ENCODE measurements around the gene MAN1C1.

The MAN1C1 gene

GRCh38 chr1:25814549-25815087, 198.0 kb downstream of the MAN1C1 start:
- Histone ChIP-seq H3K9ac (ENCODE audit: low read depth, low read length) (no peak overlapping the region), H3K36me3 (ENCODE audit: insufficient read depth, low read length) (peaks cover 38% of the 10 kb centered on the region)

GRCh38 chr1:25815208-25816111, 198.9 kb downstream of the MAN1C1 start:
- 92% methylated on average over 24 of the region's 24 CpGs for WGBS
- Histone ChIP-seq H3K36me3 (ENCODE audit: insufficient read depth, low read length) (peaks cover 33% of the 10 kb centered on the region), H3K4me3 (ENCODE audit: low read length) (no peak overlapping the region), H3K4me1 (ENCODE audit: insufficient read depth, low read length) (peaks cover 15% of the 10 kb centered on the region; the same call in 1 of the 2 replicates), H3K9me3 (ENCODE audit: insufficient read depth, low read depth, low read length) (no peaks in the 10 kb centered on the region), H3K9ac (ENCODE audit: low read depth, low read length) (no peak overlapping the region), H3K27ac (ENCODE audit: low read depth, low read length) (no peak overlapping the region), H3K27me3 (ENCODE audit: insufficient read depth, low read length) (no peaks in the 10 kb centered on the region)

More at GRCh38 chr1:25814549-25815087, 198.0 kb downstream of the MAN1C1 start:
- peaks cover 15% of the 10 kb centered on the region; the same call in 1 of the 2 replicates for H3K4me1 ChIP-seq (ENCODE audit: insufficient read depth, low read length)
- no peak overlapping the region for H3K27ac ChIP-seq (ENCODE audit: low read depth, low read length)
- no peak overlapping the region for H3K4me3 ChIP-seq (ENCODE audit: low read length)
- no peaks in the 10 kb centered on the region for H3K27me3 ChIP-seq (ENCODE audit: insufficient read depth, low read length)
- 94% methylated on average over 7 of the region's 7 CpGs for WGBS
- H3K9me3 ChIP-seq (ENCODE audit: insufficient read depth, low read depth, low read length) = no peaks in the 10 kb centered on the region

- Histone ChIP-seq H3K36me3 (ENCODE audit: insufficient read depth, low read length) (peaks cover 33% of the 10 kb centered on the region), H3K4me1 (ENCODE audit: insufficient read depth, low read length) (peaks cover 20% of the 10 kb centered on the region)
- 93% methylated on average over 15 of the region's 15 CpGs for WGBS
Measured at GRCh38 chr1:25816112-25816718, 199.6 kb downstream of the MAN1C1 start.

GRCh38 chr1:25817840-25818501, 201.4 kb downstream of the MAN1C1 start:
- WGBS = 61% methylated on average over 6 of the region's 8 CpGs
- no peaks in the 10 kb centered on the region for H3K9me3 ChIP-seq (ENCODE audit: insufficient read depth, low read depth, low read length)
- H3K9ac ChIP-seq (ENCODE audit: low read depth, low read length) = no peak overlapping the region; the same call in 1 of the 2 replicates
- no peak overlapping the region for H3K4me3 ChIP-seq (ENCODE audit: low read length)
- H3K27me3 ChIP-seq (ENCODE audit: insufficient read depth, low read length) = peaks cover 4% of the 10 kb centered on the region; the same call in 1 of the 2 replicates
- peaks cover 21% of the 10 kb centered on the region for H3K4me1 ChIP-seq (ENCODE audit: insufficient read depth, low read length)
- peak overlapping the region; percentile 31; the same call in 1 of the 2 replicates for H3K27ac ChIP-seq (ENCODE audit: low read depth, low read length)
- peaks cover 20% of the 10 kb centered on the region; the same call in 1 of the 2 replicates for H3K36me3 ChIP-seq (ENCODE audit: insufficient read depth, low read length)

More at GRCh38 chr1:25816112-25816718, 199.6 kb downstream of the MAN1C1 start:
- H3K27ac ChIP-seq (ENCODE audit: low read depth, low read length) = no peak overlapping the region
- no peak overlapping the region for H3K9ac ChIP-seq (ENCODE audit: low read depth, low read length)
- no peaks in the 10 kb centered on the region for H3K9me3 ChIP-seq (ENCODE audit: insufficient read depth, low read depth, low read length)
- peaks cover under 1% of the 10 kb centered on the region; the same call in 1 of the 2 replicates for H3K27me3 ChIP-seq (ENCODE audit: insufficient read depth, low read length)
- H3K4me3 ChIP-seq (ENCODE audit: low read length) = no peak overlapping the region

- H3K27ac ChIP-seq (ENCODE audit: low read depth, low read length) = no peak overlapping the region
- H3K4me1 ChIP-seq (ENCODE audit: insufficient read depth, low read length) = peaks cover 21% of the 10 kb centered on the region
- peaks cover 16% of the 10 kb centered on the region; the same call in 1 of the 2 replicates for H3K36me3 ChIP-seq (ENCODE audit: insufficient read depth, low read length)
Measured at GRCh38 chr1:25818569-25818968, 202.0 kb downstream of the MAN1C1 start.

GRCh38 chr1:25819491-25820246, 203.1 kb downstream of the MAN1C1 start, which contains the start of gene MTFR1L:
Gene MTFR1L, plus strand, starts transcription at chr1:25819954. Its CDS starts 3,151 bp downstream, at chr1:25823105.
- Histone ChIP-seq H3K27ac (ENCODE audit: low read depth, low read length) (peak within 1 kb of the TSS; percentile 81), H3K27me3 (ENCODE audit: insufficient read depth, low read length) (peaks cover 4% of the 10 kb centered on the region; the same call in 1 of the 2 replicates), H3K9me3 (ENCODE audit: insufficient read depth, low read depth, low read length) (no peaks in the 10 kb centered on the region), H3K36me3 (ENCODE audit: insufficient read depth, low read length) (peaks cover 6% of the 10 kb centered on the region; the same call in 1 of the 2 replicates), H3K4me1 (ENCODE audit: insufficient read depth, low read length) (peaks cover 21% of the 10 kb centered on the region), H3K9ac (ENCODE audit: low read depth, low read length) (peak within 1 kb of the TSS; percentile 88), H3K4me3 (ENCODE audit: low read length) (peak within 1 kb of the TSS; percentile 96)
- WGBS = under 1% methylated on average over 64 of the region's 64 CpGs

More at GRCh38 chr1:25818569-25818968, 202.0 kb downstream of the MAN1C1 start:
- H3K27me3 ChIP-seq (ENCODE audit: insufficient read depth, low read length) = peaks cover 4% of the 10 kb centered on the region; the same call in 1 of the 2 replicates
- H3K9ac ChIP-seq (ENCODE audit: low read depth, low read length) = no peak overlapping the region
- no peaks in the 10 kb centered on the region for H3K9me3 ChIP-seq (ENCODE audit: insufficient read depth, low read depth, low read length)
- 88% methylated on average over 6 of the region's 6 CpGs for WGBS
- peak overlapping the region; percentile 96 for H3K4me3 ChIP-seq (ENCODE audit: low read length)

- WGBS = 2% methylated on average over 67 of the region's 67 CpGs
- Histone ChIP-seq H3K36me3 (ENCODE audit: insufficient read depth, low read length) (0 out of 2 replicates have a peak, but pooled peaks cover 4% of the 10 kb centered on the region), H3K27me3 (ENCODE audit: insufficient read depth, low read length) (peaks cover 4% of the 10 kb centered on the region; the same call in 1 of the 2 replicates), H3K4me1 (ENCODE audit: insufficient read depth, low read length) (peaks cover 21% of the 10 kb centered on the region), H3K27ac (ENCODE audit: low read depth, low read length) (peak overlapping the region; percentile 81), H3K9me3 (ENCODE audit: insufficient read depth, low read depth, low read length) (no peaks in the 10 kb centered on the region), H3K4me3 (ENCODE audit: low read length) (peak overlapping the region; percentile 96), H3K9ac (ENCODE audit: low read depth, low read length) (peak overlapping the region; percentile 88)
Measured at GRCh38 chr1:25820247-25821111, 203.9 kb downstream of the MAN1C1 start.

GRCh38 chr1:25821112-25821476, 204.5 kb downstream of the MAN1C1 start:
- Histone ChIP-seq H3K27me3 (ENCODE audit: insufficient read depth, low read length) (peaks cover 4% of the 10 kb centered on the region; the same call in 1 of the 2 replicates), H3K36me3 (ENCODE audit: insufficient read depth, low read length) (no peaks in the 10 kb centered on the region), H3K9ac (ENCODE audit: low read depth, low read length) (peak overlapping the region; percentile 88), H3K4me1 (ENCODE audit: insufficient read depth, low read length) (peaks cover 21% of the 10 kb centered on the region), H3K4me3 (ENCODE audit: low read length) (peak overlapping the region; percentile 96), H3K27ac (ENCODE audit: low read depth, low read length) (no peak overlapping the region), H3K9me3 (ENCODE audit: insufficient read depth, low read depth, low read length) (no peaks in the 10 kb centered on the region)
- WGBS = 59% methylated on average over 10 of the region's 10 CpGs

GRCh38 chr1:25821630-25822091, 205.1 kb downstream of the MAN1C1 start:
- Histone ChIP-seq H3K9me3 (ENCODE audit: insufficient read depth, low read depth, low read length) (no peaks in the 10 kb centered on the region), H3K9ac (ENCODE audit: low read depth, low read length) (no peak overlapping the region), H3K4me1 (ENCODE audit: insufficient read depth, low read length) (peaks cover 21% of the 10 kb centered on the region), H3K27me3 (ENCODE audit: insufficient read depth, low read length) (peaks cover 4% of the 10 kb centered on the region; the same call in 1 of the 2 replicates), H3K4me3 (ENCODE audit: low read length) (no peak overlapping the region), H3K27ac (ENCODE audit: low read depth, low read length) (no peak overlapping the region), H3K36me3 (ENCODE audit: insufficient read depth, low read length) (peaks cover 2% of the 10 kb centered on the region; the same call in 1 of the 2 replicates)
- WGBS = 91% methylated on average over 5 of the region's 5 CpGs
